AG04449 (cell line): ENCODE data around the gene PDK4.

Experiments used
- CTCF ChIA-PET: fragments of 350-600 bp; formaldehyde crosslinking; extraction: SDS; loops from one replicate; lab custom pipeline; 2021; ENCODE audit warnings: antibody characterized with exemption; lab: Yijun Ruan, JAX
- POLR2A ChIA-PET: fragments of 400-600, 350-600 bp; formaldehyde crosslinking; extraction: SDS; loops from one replicate; lab custom pipeline; 2020; ENCODE audit warnings: antibody characterized with exemption, inconsistent platforms; lab: Yijun Ruan, JAX
- DNase-seq: peaks from one replicate; pipeline ENCODE4 v3.0.0-alpha.2; 2010; ENCODE audit warnings: low read depth, low spot score
- H3K4me3 ChIP-seq: 2 replicates; pipeline ENCODE4 v1.5.1; 2011; ENCODE audit warnings: low read depth, mild to moderate bottlenecking, control low read depth, low read length
- CTCF ChIP-seq: IDR thresholded peaks from one replicate; pipeline ENCODE4 v1.5.1; 2011; ENCODE audit warnings: mild to moderate bottlenecking, moderate library complexity, low read length, control low read depth, inconsistent platforms; ENCODE audit not compliant: insufficient read depth; ENCODE audit errors: missing control alignments

The PDK4 gene

GRCh38 chr7:95599069-95599468 lies 2.8 kb upstream of the PDK4 start:
- TF ChIP-seq CTCF: no peak
- H3K4me3 ChIP-seq: no peak overlapping the region
- no peak for DNase-seq
- ChIA-PET POLR2A (no interaction called here), CTCF (no interaction called here)

DNA sequence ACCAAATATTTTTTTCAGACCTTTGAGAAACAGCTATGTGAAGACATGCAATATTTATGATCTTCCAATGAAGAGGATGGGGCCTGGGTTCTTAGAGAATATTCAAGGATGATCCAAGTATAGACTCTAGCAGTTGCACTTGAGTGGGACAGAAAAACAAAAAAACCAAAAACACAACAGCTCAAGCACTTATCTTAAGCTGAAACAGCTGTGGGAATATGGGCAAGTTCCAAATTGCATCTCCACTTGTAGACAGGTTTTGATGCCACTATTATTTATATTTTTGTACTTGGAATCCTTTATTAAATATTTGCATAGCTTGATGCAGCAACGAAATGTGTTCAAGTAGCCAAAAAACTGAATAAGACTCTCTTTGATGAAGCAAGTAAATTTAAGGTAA lies 2.2 kb upstream of the PDK4 start:
- no peak overlapping the region for H3K4me3 ChIP-seq
- DNase-seq: no peak
- CTCF ChIA-PET: no interaction called here
- TF ChIP-seq CTCF: no peak
- POLR2A ChIA-PET: no interaction called here

DNA sequence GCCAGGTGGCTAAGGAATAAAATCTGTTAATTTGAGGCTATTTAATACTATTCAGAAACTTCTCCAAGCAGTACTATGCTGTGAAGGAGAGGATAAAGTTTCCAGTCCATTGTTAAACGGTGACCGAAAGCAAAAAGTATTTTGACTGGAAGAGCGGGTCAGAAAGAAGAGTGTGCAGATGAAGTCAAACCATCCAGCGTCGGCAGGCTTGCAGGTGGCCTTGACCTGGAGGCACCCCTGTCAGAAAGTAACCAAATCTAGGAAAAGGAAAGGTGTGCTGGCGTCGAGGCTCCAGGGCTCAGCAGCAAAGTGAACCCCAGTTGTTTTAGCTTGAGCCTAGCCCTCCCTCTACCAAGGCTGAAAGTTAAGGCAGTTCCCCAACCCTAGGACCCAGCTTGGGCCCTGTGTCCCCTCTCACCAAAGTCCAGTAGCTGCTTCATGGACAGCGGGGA lies 544 bp downstream of the PDK4 start:
- POLR2A ChIA-PET: no interaction called here
- DNase-seq: no peak
- peak overlapping the region; percentile 59 for H3K4me3 ChIP-seq
- CTCF ChIA-PET: interaction anchor here (0.8 kb wide), 1 partner anchor 84 kb away, joined by 3 read pairs; no protein-coding TSS in a partner anchor
- no peak for TF ChIP-seq CTCF

GRCh38 chr7:95594185-95594584 lies 2.1 kb downstream of the PDK4 start:
- DNase-seq: no peak
- H3K4me3 ChIP-seq: no peak overlapping the region
- ChIA-PET CTCF (interaction anchor here (1.7 kb wide), 1 partner anchor 96 kb away, joined by 7 read pairs; no protein-coding TSS in a partner anchor), POLR2A (no interaction called here)
- TF ChIP-seq CTCF: no peak

DNA sequence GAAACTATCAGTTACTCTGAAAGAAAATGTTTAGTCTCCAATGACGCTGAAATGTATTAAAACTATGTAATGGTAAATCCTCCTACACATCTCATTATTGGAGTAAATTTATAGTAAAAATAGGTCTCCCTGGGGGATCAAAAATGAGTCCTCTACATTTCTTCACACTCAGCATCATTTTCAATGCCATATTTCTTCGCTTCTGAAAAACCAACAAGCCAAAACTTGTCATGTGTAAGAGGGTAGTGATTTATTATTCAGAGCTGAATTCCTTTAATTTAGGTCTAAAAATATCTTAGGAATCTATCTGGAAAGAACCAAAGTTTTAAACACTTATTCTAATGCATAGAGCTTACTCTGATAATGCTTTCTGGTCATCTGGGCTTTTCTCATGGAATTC lies 3.0 kb downstream of the PDK4 start:
- H3K4me3 ChIP-seq: no peak overlapping the region
- TF ChIP-seq CTCF: no peak
- POLR2A ChIA-PET: no interaction called here
- CTCF ChIA-PET: interaction anchor here (0.8 to 1.7 kb wide), 2 partner anchors 48 to 97 kb away, joined by 3 to 7 read pairs; no protein-coding TSS in a partner anchor
- no peak for DNase-seq

DNA sequence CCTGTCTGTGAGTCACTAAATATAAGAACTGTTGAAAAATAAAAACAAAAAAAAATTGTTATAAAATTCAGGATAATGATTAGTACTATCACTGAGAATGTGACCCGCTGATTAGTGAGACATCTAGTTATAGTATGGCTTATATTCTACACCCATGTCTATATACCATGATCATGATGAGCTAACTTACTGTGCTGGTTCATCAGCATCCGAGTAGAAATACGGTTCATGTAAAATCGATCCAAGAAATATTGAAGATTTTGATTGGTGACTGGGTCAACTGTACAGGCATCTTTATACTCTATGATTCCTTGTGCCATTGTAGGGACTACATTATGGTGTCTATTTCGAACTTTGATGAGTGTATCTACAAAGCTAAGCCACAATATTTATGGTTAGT lies 3.7 kb downstream of the PDK4 start:
- CTCF ChIA-PET: interaction anchor here (1.7 kb wide), 1 partner anchor 97 kb away, joined by 7 read pairs; no protein-coding TSS in a partner anchor
- POLR2A ChIA-PET: no interaction called here
- TF ChIP-seq CTCF: no peak
- no peak overlapping the region for H3K4me3 ChIP-seq
- DNase-seq: no peak
